Stimulated activated CD4-positive, alpha-beta T cell treated with anti-CD3 and anti-CD28 coated beads, Interleukin-2, amount 100 ng/mL, for 48 hours (primary cell): ENCODE results near the gene HES6.

Experiments used
- DNase-seq, 2 donors: peaks; one replicate each; pipeline ENCODE4 v3.0.0-alpha.2; 2020

HES6 gene

GRCh38 chr2:238231251-238231793 is 8.5 kb downstream of the HES6 start:
- DNase-seq: peak; percentile 61 to 67

GRCh38 chr2:238230699-238231098 is 9.1 kb downstream of the HES6 start:
- DNase-seq: no peak

GRCh38 chr2:238228700-238229099 is 11.1 kb downstream of the HES6 start:
- no peak for DNase-seq

GRCh38 chr2:238227587-238228032 is 12.2 kb downstream of the HES6 start:
- DNase-seq: no peak

- no peak for DNase-seq
These were observed 12.9 kb downstream of the HES6 start for GRCh38 chr2:238226698-238227586.

- DNase-seq: no peak
These were observed 13.7 kb downstream of the HES6 start for GRCh38 chr2:238225911-238226697.

- no peak for DNase-seq
These were observed 14.7 kb downstream of the HES6 start for GRCh38 chr2:238225121-238225520.

- no peak for DNase-seq
These were observed 15.3 kb downstream of the HES6 start for GRCh38 chr2:238224356-238225035.

GRCh38 chr2:238220892-238221521 is 18.8 kb downstream of the HES6 start:
- DNase-seq: no peak

GRCh38 chr2:238220274-238220891 is 19.5 kb downstream of the HES6 start:
- DNase-seq: no peak

GRCh38 chr2:238216651-238217184 is 23.1 kb downstream of the HES6 start:
- no peak for DNase-seq

- DNase-seq: no peak
These were observed 32.8 kb downstream of the HES6 start for GRCh38 chr2:238207006-238207405.

- DNase-seq: no peak
These were observed 35.7 kb downstream of the HES6 start for GRCh38 chr2:238203973-238204683.

GRCh38 chr2:238203094-238203972 is 36.5 kb downstream of the HES6 start, which contains the start of gene ILKAP:
ILKAP (minus strand) TSS chr2:238203695; CDS start chr2:238203553, 142 bp downstream.
- peak; percentile 86 to 87 for DNase-seq

- DNase-seq: no peak
These were observed 37.3 kb downstream of the HES6 start for GRCh38 chr2:238202326-238203093.

- no peak for DNase-seq
These were observed 49.4 kb downstream of the HES6 start for GRCh38 chr2:238190445-238190844.
